GM12874 (cell line): ENCODE results near the gene CCIN.
A peak's percentile ranks its signal among the peaks of the same experiment; 100 is the strongest.

ENCODE experiments used
- CTCF ChIP-seq: IDR thresholded peaks from 2 replicates; pipeline ENCODE4 v1.5.1; 2011; ENCODE audit warnings: low read depth, mild to moderate bottlenecking, control low read depth, low read length, moderate library complexity; ENCODE audit not compliant: insufficient read depth

Gene CCIN

GRCh38 chr9:36163786-36164170 is 5.4 kb upstream of the CCIN start:
- no peak for TF ChIP-seq CTCF

DNA sequence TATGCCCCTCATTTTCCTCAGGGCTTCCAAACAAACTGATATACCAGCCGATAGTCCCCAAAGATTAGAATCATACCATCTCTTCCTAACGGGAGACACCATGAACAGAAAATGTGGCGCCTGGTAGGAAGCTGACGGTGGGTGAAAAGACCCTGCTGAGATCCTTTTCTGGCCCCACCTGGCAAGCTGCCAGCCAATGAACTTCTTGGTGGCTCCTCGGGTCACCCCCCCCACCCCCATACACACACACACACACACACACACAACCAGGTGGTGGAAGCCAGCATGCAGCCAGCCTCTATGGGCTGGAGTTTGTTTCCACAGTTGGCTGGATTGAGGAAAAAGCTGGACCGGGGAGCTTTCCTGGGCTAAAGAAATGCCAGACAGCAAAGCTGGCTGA is 4.8 kb upstream of the CCIN start:
- no peak for TF ChIP-seq CTCF

GRCh38 chr9:36164989-36165388 is 4.2 kb upstream of the CCIN start:
- TF ChIP-seq CTCF = no peak

DNA sequence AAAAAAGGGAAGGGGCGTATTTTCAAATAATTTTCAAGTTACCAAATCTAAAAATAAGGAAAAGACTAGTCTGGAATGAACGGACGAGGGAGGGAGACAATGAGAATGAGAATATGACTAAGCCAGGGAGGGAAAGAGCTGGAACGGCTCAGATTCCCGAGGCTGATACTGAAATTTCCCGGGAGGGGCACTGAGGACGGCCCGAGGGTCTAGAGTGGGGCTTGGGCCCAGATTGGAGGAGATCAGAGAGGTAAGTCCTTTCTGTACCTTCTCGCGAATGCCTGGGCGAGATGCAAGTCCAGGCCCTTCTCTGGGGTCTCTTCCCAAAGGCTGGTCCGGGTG is 3.4 kb upstream of the CCIN start:
- TF ChIP-seq CTCF = no peak

- peak; percentile 95 for TF ChIP-seq CTCF
Measured at GRCh38 chr9:36166168-36166927, 2.8 kb upstream of the CCIN start.

GRCh38 chr9:36169708-36170107 is 520 bp downstream of the CCIN start:
- no peak for TF ChIP-seq CTCF

- TF ChIP-seq CTCF = no peak
Measured at GRCh38 chr9:36170531-36170930, 1.3 kb downstream of the CCIN start.
